K562 (cell line): ENCODE measurements around the gene KRT28. TPM values are rescaled to one million over a fixed set of nuclear protein-coding genes. Genes with fewer than 3 reads are reported as not detected.

Experiments used
- CEBPB ChIP-seq: fragments of 450-650 bp; IDR thresholded peaks from 2 replicates; pipeline ENCODE4 v1.6.1; 2016; ENCODE audit warnings: missing genetic modification characterization, missing compliant biosample characterization
- CHAMP1 ChIP-seq: fragments of 450-650 bp; IDR thresholded peaks from 2 replicates; pipeline ENCODE4 v1.6.1; 2016; ENCODE audit warnings: mild to moderate bottlenecking
- CTCF ChIP-seq, 3 experiments: IDR thresholded peaks in 2 of 3; conservative IDR thresholded peaks in 1 of 3; 2 replicates each; pipeline ENCODE4 v1.5.1; 2011 to 2012; ENCODE audit warnings: low read length in 3 of 3, mild to moderate bottlenecking in 3 of 3, control low read depth in 2 of 3, improper control_type of control experiment in 1 of 3, inconsistent platforms in 1 of 3, low read depth in 1 of 3, mixed read lengths in 1 of 3, moderate library complexity in 1 of 3; ENCODE audit not compliant: insufficient read depth in 2 of 3
- ELF2 ChIP-seq: fragments of 250-450 bp; sonication (Bioruptor Pico); IDR thresholded peaks from 2 replicates; pipeline ENCODE4 v1.5.0; 2021; ENCODE audit warnings: mild to moderate bottlenecking
- ELK1 ChIP-seq: sonication (generic); formaldehyde crosslinking; IDR thresholded peaks from 2 replicates; pipeline ENCODE4 v1.8.1; 2022; ENCODE audit warnings: missing genetic modification reagents
- REST ChIP-seq, 2 experiments: fragments of 450-650 bp; formaldehyde crosslinking in 1 of 2; IDR thresholded peaks; 2 replicates each; pipeline versions ENCODE4 v1.4.0 to v1.6.1; 2014 to 2020; ENCODE audit warnings: mild to moderate bottlenecking in 2 of 2, borderline replicate concordance in 1 of 2, low read depth in 1 of 2
- SMC3 ChIP-seq: conservative IDR thresholded peaks from 2 replicates; pipeline ENCODE4 v1.6.1; 2011; ENCODE audit warnings: low read depth, low read length, improper control_type of control experiment; ENCODE audit not compliant: insufficient read depth
- ZBTB17 ChIP-seq: fragments of 450-650 bp; formaldehyde crosslinking; IDR thresholded peaks from 2 replicates; pipeline ENCODE4 v1.4.0; 2020; ENCODE audit warnings: mild to moderate bottlenecking
- ZNF253 ChIP-seq: fragments of 250-450 bp; sonication (Bioruptor Pico); conservative IDR thresholded peaks from 2 replicates; pipeline ENCODE4 v1.6.1; 2021; ENCODE audit warnings: mild to moderate bottlenecking
- polyA plus RNA-seq, 8 experiments: library from polyadenylated mRNA; depleted of rRNA in 4 of 8; stranded (reverse) in 5 of 8; unstranded in 3 of 8; fragments of >200 nt; fragmentation: Nextera tagmentation in 2 of 8; fragmentation: Illumina TruSeq in 1 of 8; extraction: Ambion mirVana in 2 of 8; extraction: Trizol in 1 of 8; gene quantifications; 2 replicates each; pipeline versions ENCODE4 v1.2.1 to v1.2.3, GENCODE V29; 2011 to 2014; ENCODE audit warnings: inconsistent platforms in 1 of 8, missing spikeins in 1 of 8
- total RNA-seq, 7 experiments: library from RNA; depleted of rRNA in 6 of 7; stranded (reverse); fragments of >200 nt in 6 of 7; fragmentation: Illumina TruSeq in 2 of 7; extraction: Trizol in 2 of 7; gene quantifications; 2 replicates each; pipeline versions ENCODE4 v1.2.1 to v1.2.3, GENCODE V29; 2011 to 2021; ENCODE audit warnings: low replicate concordance in 1 of 7

KRT28 gene
- total and polyA plus RNA-seq, 9 of the 15 experiments (the other 6 are each of a cell fraction or from before 2014, with no cell fraction given) = not detected

GRCh38 chr17:40791787-40792436 is 7.8 kb downstream of the KRT28 start (continued):
- TF ChIP-seq ELK1 = no peak
- peak; percentile 55; the same call in 1 of the 2 replicates for TF ChIP-seq SMC3
- peak; percentile 59; the same call in 1 of the 2 replicates for TF ChIP-seq REST (IDR thresholded peaks at IDR 0.05; ENCODE audit: borderline replicate concordance)
- TF ChIP-seq REST (CRISPR knock-in tag; IDR thresholded peaks at IDR 0.05; ENCODE audit: low read depth) = no peak
- peak; percentile 52 to 73 (median 65) for TF ChIP-seq CTCF (IDR thresholded peaks at IDR 0.05 in 2 of 3, conservative IDR thresholded peaks at IDR 0.05 in 1 of 3; ENCODE audit: insufficient read depth in 2 of 3, low read depth in 1 of 3, low read length in 3 of 3)
- TF ChIP-seq ZBTB17 = no peak
- TF ChIP-seq CEBPB (tag) = no peak
- no peak for TF ChIP-seq CHAMP1
- TF ChIP-seq ZNF253 = no peak
- TF ChIP-seq ELF2 (CRISPR knock-in tag) = no peak
